HepG2 (cell line): ENCODE data around the gene PDHX. TPM values are rescaled to one million over a fixed set of nuclear protein-coding genes. Genes with fewer than 3 reads are reported as not detected.

ENCODE experiments used
- CENPBD1 ChIP-seq: sonication (generic); formaldehyde crosslinking; IDR thresholded peaks from 2 replicates; pipeline ENCODE4 v1.8.0; 2022; ENCODE audit warnings: missing genetic modification reagents, low read depth, mild to moderate bottlenecking, borderline replicate concordance
- CHD4 ChIP-seq: fragments of 200-600 bp; sonication (generic); IDR thresholded peaks from 2 replicates; pipeline ENCODE4 v1.7.0; 2017; ENCODE audit warnings: mild to moderate bottlenecking, low read length, borderline replicate concordance
- FOXK2 ChIP-seq: fragments of 450-650 bp; IDR thresholded peaks from 2 replicates; pipeline ENCODE4 v1.6.1; 2016
- GATAD1 ChIP-seq: IDR thresholded peaks from 2 replicates; pipeline ENCODE4 v1.6.1; 2016; ENCODE audit warnings: missing genetic modification reagents, missing compliant biosample characterization
- GATAD2A ChIP-seq: IDR thresholded peaks from 2 replicates; pipeline ENCODE4 v1.6.1; 2016
- JUNB ChIP-seq: sonication (generic); formaldehyde crosslinking; IDR thresholded peaks from 2 replicates; pipeline ENCODE4 v1.8.0; 2022; ENCODE audit warnings: missing genetic modification reagents, mild to moderate bottlenecking, borderline replicate concordance
- KLF6 ChIP-seq: IDR thresholded peaks from 2 replicates; pipeline ENCODE4 v1.8.0; 2016; ENCODE audit warnings: missing biosample characterization, missing genetic modification reagents
- PAXIP1 ChIP-seq: sonication (generic); formaldehyde crosslinking; conservative IDR thresholded peaks from 2 replicates; pipeline ENCODE4 v1.4.0; 2020; ENCODE audit warnings: mild to moderate bottlenecking, missing genetic modification reagents, moderate library complexity
- RARA ChIP-seq: IDR thresholded peaks from 2 replicates; pipeline ENCODE4 v1.6.1; 2016; ENCODE audit warnings: missing genetic modification reagents, missing compliant biosample characterization
- SIN3A ChIP-seq: IDR thresholded peaks from 2 replicates; pipeline ENCODE4 v1.6.1; 2011; ENCODE audit warnings: low read depth, mild to moderate bottlenecking, control low read depth, low read length, borderline replicate concordance
- SMC3 ChIP-seq: IDR thresholded peaks from 2 replicates; pipeline ENCODE4 v1.6.1; 2011; ENCODE audit warnings: low read length, improper control_type of control experiment
- SNRNP70 ChIP-seq: fragments of 200-400 bp; formaldehyde crosslinking; IDR thresholded peaks from 2 replicates; pipeline ENCODE4 v1.6.1; 2017; ENCODE audit warnings: mild to moderate bottlenecking, low read depth, low read length, moderate library complexity
- SP2 ChIP-seq: sonication (generic); formaldehyde crosslinking; IDR thresholded peaks from 2 replicates; pipeline ENCODE4 v1.5.1; 2020; ENCODE audit warnings: mild to moderate bottlenecking, missing genetic modification reagents
- SRSF9 ChIP-seq: fragments of 200-400 bp; formaldehyde crosslinking; IDR thresholded peaks from 2 replicates; pipeline ENCODE4 v1.6.1; 2018; ENCODE audit warnings: borderline replicate concordance, mild to moderate bottlenecking, low read depth, low read length; ENCODE audit not compliant: insufficient read depth, poor library complexity, severe bottlenecking
- SYNCRIP ChIP-seq: fragments of 200-400 bp; formaldehyde crosslinking; IDR thresholded peaks from 2 replicates; pipeline ENCODE4 v1.6.1; 2018; ENCODE audit warnings: mild to moderate bottlenecking, low read depth, low read length; ENCODE audit not compliant: insufficient read depth
- XBP1 ChIP-seq: sonication (generic); formaldehyde crosslinking; IDR thresholded peaks from 2 replicates; pipeline ENCODE4 v1.5.0; 2020; ENCODE audit warnings: missing genetic modification reagents
- ZC3H13 ChIP-seq: sonication (generic); formaldehyde crosslinking; IDR thresholded peaks from 2 replicates; pipeline ENCODE4 v1.8.1; 2023; ENCODE audit warnings: mild to moderate bottlenecking, missing genetic modification reagents, moderate library complexity
- ZFP36 ChIP-seq: fragments of 150-350 bp; IDR thresholded peaks from 2 replicates; pipeline ENCODE4 v1.6.1; 2018; ENCODE audit warnings: borderline replicate concordance, low read length, low read depth; ENCODE audit not compliant: partially characterized antibody
- ZKSCAN5 ChIP-seq: sonication (generic); formaldehyde crosslinking; IDR thresholded peaks from 2 replicates; pipeline ENCODE4 v1.5.1; 2020; ENCODE audit warnings: mild to moderate bottlenecking, missing genetic modification reagents
- ZNF317 ChIP-seq: sonication (generic); formaldehyde crosslinking; IDR thresholded peaks from 2 replicates; pipeline ENCODE4 v1.5.0; 2020; ENCODE audit warnings: mild to moderate bottlenecking, missing genetic modification reagents
- ZNF33B ChIP-seq: sonication (generic); formaldehyde crosslinking; IDR thresholded peaks from 2 replicates; pipeline ENCODE4 v1.5.1; 2020; ENCODE audit warnings: mild to moderate bottlenecking, missing genetic modification reagents
- ZNF678 ChIP-seq: sonication (generic); formaldehyde crosslinking; IDR thresholded peaks from 2 replicates; pipeline ENCODE4 v1.4.0; 2020; ENCODE audit warnings: mild to moderate bottlenecking, missing genetic modification reagents
- ZSCAN30 ChIP-seq: sonication (generic); formaldehyde crosslinking; IDR thresholded peaks from 2 replicates; pipeline ENCODE4 v1.5.0; 2020; ENCODE audit warnings: mild to moderate bottlenecking, missing genetic modification reagents
- polyA plus RNA-seq, 8 experiments: library from polyadenylated mRNA; depleted of rRNA in 3 of 8; stranded (reverse) in 7 of 8; unstranded in 1 of 8; fragments of >200 nt; fragmentation: Illumina TruSeq in 4 of 8; extraction: Trizol in 4 of 8; gene quantifications; 2 replicates each; pipeline versions ENCODE4 v1.2.1 to v1.2.3, GENCODE V29; 2011 to 2016; ENCODE audit warnings: low read depth in 4 of 8, missing spikeins in 1 of 8, mixed read lengths in 1 of 8; ENCODE audit not compliant: insufficient read depth in 1 of 8
- total RNA-seq, 5 experiments: library from RNA; depleted of rRNA; stranded (reverse); fragments of >200 nt; fragmentation: Illumina TruSeq; extraction: Trizol; gene quantifications; 2 replicates each; pipeline ENCODE4 v1.2.3, GENCODE V29; 2016; ENCODE audit warnings: low read depth in 1 of 5
- TF ChIP-seq, protein P1 (sequence below): sonication (generic); formaldehyde crosslinking; IDR thresholded peaks from 2 replicates; pipeline ENCODE4 v1.8.1; 2023; ENCODE audit warnings: missing genetic modification reagents, inconsistent platforms, borderline replicate concordance
- TF ChIP-seq, protein P2 (sequence below): IDR thresholded peaks from 2 replicates; pipeline ENCODE4 v1.6.1; 2016; ENCODE audit warnings: missing biosample characterization, missing genetic modification reagents, low read depth

PDHX gene
- total and polyA plus RNA-seq, 2 of the 13 experiments (the other 11 are each of a cell fraction or from before 2014, with no cell fraction given) = 41.0 to 73.8 TPM

- TF ChIP-seq SYNCRIP (no peak), JUNB (CRISPR knock-in tag) (no peak), ZC3H13 (CRISPR knock-in tag) (no peak), ZNF317 (no peak), SIN3A (no peak), CENPBD1 (CRISPR knock-in tag) (no peak), GATAD1 (no peak), RARA (CRISPR knock-in tag) (peak; percentile 82), SP2 (CRISPR knock-in tag) (no peak), SMC3 (no peak), SRSF9 (no peak), XBP1 (no peak), ZSCAN30 (CRISPR knock-in tag) (no peak), PAXIP1 (CRISPR knock-in tag) (peak; percentile 47; the same call in 1 of the 2 replicates), ZNF678 (no peak), FOXK2 (no peak), GATAD2A (peak; percentile 80), ZNF33B (CRISPR knock-in tag) (no peak), CHD4 (no peak), ZFP36 (no peak), KLF6 (CRISPR knock-in tag) (no peak), ZKSCAN5 (CRISPR knock-in tag) (no peak), SNRNP70 (no peak)
- TF ChIP-seq, protein P1, sequence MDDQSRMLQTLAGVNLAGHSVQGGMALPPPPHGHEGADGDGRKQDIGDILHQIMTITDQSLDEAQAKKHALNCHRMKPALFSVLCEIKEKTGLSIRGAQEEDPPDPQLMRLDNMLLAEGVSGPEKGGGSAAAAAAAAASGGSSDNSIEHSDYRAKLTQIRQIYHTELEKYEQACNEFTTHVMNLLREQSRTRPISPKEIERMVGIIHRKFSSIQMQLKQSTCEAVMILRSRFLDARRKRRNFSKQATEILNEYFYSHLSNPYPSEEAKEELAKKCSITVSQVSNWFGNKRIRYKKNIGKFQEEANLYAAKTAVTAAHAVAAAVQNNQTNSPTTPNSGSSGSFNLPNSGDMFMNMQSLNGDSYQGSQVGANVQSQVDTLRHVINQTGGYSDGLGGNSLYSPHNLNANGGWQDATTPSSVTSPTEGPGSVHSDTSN = no peak
- TF ChIP-seq, protein P2, sequence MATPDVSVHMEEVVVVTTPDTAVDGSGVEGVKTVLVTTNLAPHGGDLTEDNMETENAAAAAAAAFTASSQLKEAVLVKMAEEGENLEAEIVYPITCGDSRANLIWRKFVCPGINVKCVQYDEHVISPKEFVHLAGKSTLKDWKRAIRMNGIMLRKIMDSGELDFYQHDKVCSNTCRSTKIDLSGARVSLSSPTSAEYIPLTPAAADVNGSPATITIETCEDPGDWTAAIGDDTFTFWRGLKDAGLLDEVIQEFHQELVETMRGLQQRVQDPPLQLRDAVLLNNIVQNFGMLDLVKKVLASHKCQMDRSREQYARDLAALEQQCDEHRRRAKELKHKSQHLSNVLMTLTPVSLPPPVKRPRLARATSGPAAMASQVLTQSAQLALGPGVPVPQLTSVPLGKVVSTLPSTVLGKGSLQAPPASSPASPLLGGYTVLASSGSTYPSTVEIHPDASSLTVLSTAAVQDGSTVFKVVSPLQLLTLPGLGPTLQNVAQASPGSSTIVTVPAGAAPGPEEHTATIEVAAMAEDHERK (CRISPR knock-in tag) = no peak
Observed at GRCh38 chr11:34964610-34965331, 48.4 kb downstream of the PDHX start (continued).
